H9 (cell line): ENCODE measurements around the gene SLC35B4. TPM values are rescaled to one million over a fixed set of nuclear protein-coding genes. Genes with fewer than 3 reads are reported as not detected.

Experiments
- DNase-seq: peaks from one replicate; pipeline ENCODE4 v3.0.0-alpha.2; 2017
- H2AFZ ChIP-seq: one replicate; pipeline ENCODE4 v1.6.1; 2013; ENCODE audit warnings: mild to moderate bottlenecking, low read length, control low read depth, moderate library complexity
- H2AK5ac ChIP-seq: 2 replicates; pipeline ENCODE4 v1.6.1; 2013; ENCODE audit warnings: low read length, control low read depth, mixed read lengths; ENCODE audit not compliant: insufficient read length
- H2BK120ac ChIP-seq: one replicate; pipeline ENCODE4 v1.6.1; 2013; ENCODE audit warnings: low read depth, mild to moderate bottlenecking, low read length, control low read depth, inconsistent platforms; ENCODE audit not compliant: poor library complexity, severe bottlenecking
- H2BK12ac ChIP-seq: 2 replicates; pipeline ENCODE4 v1.6.1; 2013; ENCODE audit warnings: low read length, control low read depth, mixed read lengths, low read depth; ENCODE audit not compliant: insufficient read length
- H2BK15ac ChIP-seq: 2 replicates; pipeline ENCODE4 v1.6.1; 2013; ENCODE audit warnings: low read depth, low read length, control low read depth
- H2BK20ac ChIP-seq: one replicate; pipeline ENCODE4 v1.6.1; 2013; ENCODE audit warnings: low read depth, mild to moderate bottlenecking, low read length, control low read depth, inconsistent platforms; ENCODE audit not compliant: poor library complexity, severe bottlenecking
- H2BK5ac ChIP-seq: 2 replicates; pipeline ENCODE4 v1.6.1; 2013; ENCODE audit warnings: low read length, control low read depth, mixed read lengths; ENCODE audit not compliant: insufficient read length
- H3K14ac ChIP-seq: 2 replicates; pipeline ENCODE4 v1.6.1; 2013; ENCODE audit warnings: low read length, control low read depth; ENCODE audit not compliant: insufficient read depth
- H3K18ac ChIP-seq: 2 replicates; pipeline ENCODE4 v1.6.1; 2013; ENCODE audit warnings: low read depth, mild to moderate bottlenecking, mixed read lengths, low read length, control low read depth; ENCODE audit not compliant: insufficient read length
- H3K23ac ChIP-seq: 2 replicates; pipeline ENCODE4 v1.6.1; 2013; ENCODE audit warnings: low read length, control low read depth, mixed read lengths, low read depth; ENCODE audit not compliant: insufficient read length
- H3K23me2 ChIP-seq: 2 replicates; pipeline ENCODE4 v1.6.1; 2013; ENCODE audit warnings: low read depth, mild to moderate bottlenecking, mixed read lengths, low read length, control low read depth; ENCODE audit not compliant: insufficient read length, poor library complexity, severe bottlenecking
- H3K27ac ChIP-seq: 2 replicates; pipeline ENCODE4 v1.5.1; 2013; ENCODE audit warnings: low read length, control low read depth, mixed read lengths, low read depth; ENCODE audit not compliant: insufficient read length
- H3K27me3 ChIP-seq: 2 replicates; pipeline ENCODE4 v1.6.1; 2013; ENCODE audit warnings: low read length, control low read depth, inconsistent platforms; ENCODE audit not compliant: insufficient read depth
- H3K4ac ChIP-seq: 2 replicates; pipeline ENCODE4 v1.6.1; 2013; ENCODE audit warnings: low read depth, mild to moderate bottlenecking, control low read depth, inconsistent platforms, low read length, moderate library complexity
- H3K4me1 ChIP-seq: 2 replicates; pipeline ENCODE4 v1.6.1; 2013; ENCODE audit warnings: low read length, control low read depth, inconsistent platforms; ENCODE audit not compliant: insufficient read depth
- H3K4me2 ChIP-seq: 2 replicates; pipeline ENCODE4 v1.6.1; 2013; ENCODE audit warnings: low read length, control low read depth, mixed read lengths; ENCODE audit not compliant: insufficient read length, insufficient read depth
- H3K56ac ChIP-seq: 2 replicates; pipeline ENCODE4 v1.6.1; 2013; ENCODE audit warnings: low read depth, mild to moderate bottlenecking, mixed read lengths, low read length, control low read depth; ENCODE audit not compliant: insufficient read length
- H3K79me1 ChIP-seq: 2 replicates; pipeline ENCODE4 v1.6.1; 2013; ENCODE audit warnings: low read depth, mild to moderate bottlenecking, moderate library complexity, low read length, control low read depth, inconsistent platforms; ENCODE audit not compliant: insufficient read depth, poor library complexity, severe bottlenecking
- H3K79me2 ChIP-seq: 2 replicates; pipeline ENCODE4 v1.6.1; 2013; ENCODE audit warnings: low read length, control low read depth, inconsistent platforms; ENCODE audit not compliant: insufficient read depth
- H3K9ac ChIP-seq: 2 replicates; pipeline ENCODE4 v1.6.1; 2013; ENCODE audit warnings: low read length, control low read depth, mixed read lengths; ENCODE audit not compliant: insufficient read length; ENCODE audit errors: extremely low read depth
- H3K9me3 ChIP-seq: one replicate; pipeline ENCODE4 v1.6.1; 2013; ENCODE audit warnings: low read depth, low read length, inconsistent platforms; ENCODE audit not compliant: control insufficient read depth
- H3T11ph ChIP-seq: one replicate; pipeline ENCODE4 v1.6.1; 2013; ENCODE audit warnings: mild to moderate bottlenecking, low read length, control low read depth, inconsistent platforms
- H4K20me1 ChIP-seq: one replicate; pipeline ENCODE4 v1.6.1; 2013; ENCODE audit not compliant: control insufficient read depth, insufficient read length, insufficient read depth
- H4K5ac ChIP-seq: 2 replicates; pipeline ENCODE4 v1.6.1; 2013; ENCODE audit warnings: low read depth, mild to moderate bottlenecking, mixed read lengths, low read length, control low read depth; ENCODE audit not compliant: insufficient read length
- H4K8ac ChIP-seq: replicated peaks from 2 replicates; pipeline ENCODE4 v1.6.1; 2013; ENCODE audit warnings: low read length, control low read depth, mixed read lengths, low read depth; ENCODE audit not compliant: insufficient read length
- H4K91ac ChIP-seq: 2 replicates; pipeline ENCODE4 v1.6.1; 2013; ENCODE audit warnings: low read depth, mild to moderate bottlenecking, moderate library complexity, mixed read lengths, low read length, control low read depth; ENCODE audit not compliant: insufficient read length
- H3K27ac Mint-ChIP-seq, 3 experiments: 2 replicates in 2 of 3; 3 replicates in 1 of 3; pipeline ENCODE4 v1.8.0; 2020 to 2021; ENCODE audit warnings: mixed read lengths in 3 of 3, mild to moderate bottlenecking in 1 of 3, moderate library complexity in 1 of 3
- H3K27me3 Mint-ChIP-seq: 2 replicates; pipeline ENCODE4 v1.8.0; 2021; ENCODE audit warnings: low read depth, mild to moderate bottlenecking, moderate library complexity, mixed read lengths
- H3K36me3 Mint-ChIP-seq, 3 experiments: 2 replicates in 2 of 3; 3 replicates in 1 of 3; pipeline ENCODE4 v1.8.0; 2020 to 2021; ENCODE audit warnings: low read depth in 3 of 3, mixed read lengths in 3 of 3; ENCODE audit not compliant: insufficient read depth in 1 of 3
- H3K4me1 Mint-ChIP-seq, 2 experiments: 2 replicates each; pipeline ENCODE4 v1.8.0; 2020; ENCODE audit warnings: mixed read lengths in 2 of 2
- H3K4me3 Mint-ChIP-seq, 2 experiments: 2 replicates in 1 of 2; 3 replicates in 1 of 2; pipeline ENCODE4 v1.8.0; 2020 to 2021; ENCODE audit warnings: mild to moderate bottlenecking in 2 of 2, mixed read lengths in 2 of 2, moderate library complexity in 1 of 2
- H3K9me3 Mint-ChIP-seq, 2 experiments: 2 replicates in 1 of 2; 3 replicates in 1 of 2; pipeline ENCODE4 v1.8.0; 2020; ENCODE audit warnings: mild to moderate bottlenecking in 2 of 2, mixed read lengths in 2 of 2, moderate library complexity in 1 of 2
- WGBS: extraction: QIAGEN DNeasy Blood & Tissue Kit; methylation state at CpG from one replicate; pipeline ENCODE4 v1.1.7; 2013; ENCODE audit warnings: missing lambda C conversion rate, low lambda C conversion rate, mixed read lengths; ENCODE audit not compliant: insufficient read length; ENCODE audit errors: extremely low coverage; 5-methylcytosine and 5-hydroxymethylcytosine counted together
- total RNA-seq: library from RNA; stranded (reverse); gene quantifications from 2 replicates; pipeline ENCODE4 v1.2.1, GENCODE V29; 2021
- TF ChIP-seq, protein P1 (sequence below): fragments of 200-600 bp; sonication (generic); conservative IDR thresholded peaks from 3 replicates; pipeline ENCODE4 v1.8.0; 2021; ENCODE audit warnings: antibody characterized with exemption, mild to moderate bottlenecking

Gene SLC35B4
- total RNA-seq, 1 experiment from 2014 or later: 33.4 TPM

DNA sequence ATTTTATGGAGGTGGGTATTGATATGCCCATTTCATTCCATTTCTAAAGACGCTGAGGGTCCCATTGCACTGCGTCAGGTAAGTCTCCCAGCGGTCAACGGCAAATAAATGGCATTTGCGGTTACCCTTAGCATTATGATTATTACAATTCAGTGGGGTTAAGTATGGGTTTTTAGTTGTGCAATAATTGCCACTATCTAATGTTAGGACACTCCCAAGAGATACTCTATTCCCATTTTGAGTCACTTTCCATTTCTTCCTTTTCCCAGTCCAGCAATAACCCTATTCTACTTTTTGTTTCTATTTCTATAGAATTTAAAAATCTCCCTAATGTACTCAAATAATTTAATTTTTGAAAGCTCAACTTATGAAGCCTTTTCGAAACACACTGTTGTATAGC lies 4.0 kb downstream of the SLC35B4 start:
- Histone ChIP-seq H3K27ac (no peak overlapping the region), H2AK5ac (no peak overlapping the region), H3K9me3 (no peaks in the 10 kb centered on the region), H2BK15ac (no peak overlapping the region), H2BK5ac (no peak overlapping the region), H3K14ac (no peak overlapping the region), H2BK20ac (no peak overlapping the region), H3K4me2 (no peak overlapping the region), H4K8ac (no peak overlapping the region), H3K9ac (no peak overlapping the region), H3K4me1 (0 out of 2 replicates have a peak, but pooled peaks cover 2% of the 10 kb centered on the region), H4K5ac (no peak overlapping the region), H4K91ac (no peak overlapping the region), H3K23ac (no peak overlapping the region), H3K79me2 (no peaks in the 10 kb centered on the region), H3K23me2 (peaks cover 5% of the 10 kb centered on the region), H2BK12ac (no peak overlapping the region), H3K4ac (no peak overlapping the region), H3K79me1 (no peaks in the 10 kb centered on the region), H3K18ac (no peak overlapping the region), H3T11ph (no peak overlapping the region), H2AFZ (no peak overlapping the region), H2BK120ac (no peak overlapping the region), H3K27me3 (no peaks in the 10 kb centered on the region), H3K56ac (no peak overlapping the region), H4K20me1 (no peaks in the 10 kb centered on the region)
- TF ChIP-seq, protein P1, sequence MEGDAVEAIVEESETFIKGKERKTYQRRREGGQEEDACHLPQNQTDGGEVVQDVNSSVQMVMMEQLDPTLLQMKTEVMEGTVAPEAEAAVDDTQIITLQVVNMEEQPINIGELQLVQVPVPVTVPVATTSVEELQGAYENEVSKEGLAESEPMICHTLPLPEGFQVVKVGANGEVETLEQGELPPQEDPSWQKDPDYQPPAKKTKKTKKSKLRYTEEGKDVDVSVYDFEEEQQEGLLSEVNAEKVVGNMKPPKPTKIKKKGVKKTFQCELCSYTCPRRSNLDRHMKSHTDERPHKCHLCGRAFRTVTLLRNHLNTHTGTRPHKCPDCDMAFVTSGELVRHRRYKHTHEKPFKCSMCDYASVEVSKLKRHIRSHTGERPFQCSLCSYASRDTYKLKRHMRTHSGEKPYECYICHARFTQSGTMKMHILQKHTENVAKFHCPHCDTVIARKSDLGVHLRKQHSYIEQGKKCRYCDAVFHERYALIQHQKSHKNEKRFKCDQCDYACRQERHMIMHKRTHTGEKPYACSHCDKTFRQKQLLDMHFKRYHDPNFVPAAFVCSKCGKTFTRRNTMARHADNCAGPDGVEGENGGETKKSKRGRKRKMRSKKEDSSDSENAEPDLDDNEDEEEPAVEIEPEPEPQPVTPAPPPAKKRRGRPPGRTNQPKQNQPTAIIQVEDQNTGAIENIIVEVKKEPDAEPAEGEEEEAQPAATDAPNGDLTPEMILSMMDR: no peak
- Mint-ChIP-seq H3K27me3 (no peaks in the 10 kb centered on the region), H3K4me1 (peaks cover 12 to 18% of the 10 kb centered on the region in 2 experiments), H3K36me3 (peaks cover 0 to 12% (median 10%) of the 10 kb centered on the region in 3 experiments; a peak in 4 of 7 replicates), H3K9me3 (no peaks in the 10 kb centered on the region), H3K4me3 (no peak overlapping the region), H3K27ac (no peak overlapping the region)
- no peak for DNase-seq
- WGBS: no CpG with 5 or more reads among the region's 6 CpGs
